Right lobe of liver (tissue), 4 donors: ENCODE data around the gene OR12D1.

Source experiments
- CTCF ChIP-seq, 4 donors: fragments of 200-600 bp in 3 of 4; fragments of 450-650 bp in 1 of 4; IDR thresholded peaks; one replicate each; pipeline versions ENCODE4 v1.5.1 to v1.8.0; 2016 to 2022; ENCODE audit warnings: antibody characterized with exemption in 4 of 4, mild to moderate bottlenecking in 2 of 4
- POLR2A ChIP-seq: fragments of 450-650 bp; IDR thresholded peaks from one replicate; pipeline ENCODE4 v1.6.1; 2017; ENCODE audit warnings: antibody characterized with exemption, mild to moderate bottlenecking
- donor health status: DM: no; HTN: no; CAD: no.
- donor health status: DM: no; HTN: no; CAD: no.
- donor health status: DM: no; HTN: yes; CAD: no.

DNA sequence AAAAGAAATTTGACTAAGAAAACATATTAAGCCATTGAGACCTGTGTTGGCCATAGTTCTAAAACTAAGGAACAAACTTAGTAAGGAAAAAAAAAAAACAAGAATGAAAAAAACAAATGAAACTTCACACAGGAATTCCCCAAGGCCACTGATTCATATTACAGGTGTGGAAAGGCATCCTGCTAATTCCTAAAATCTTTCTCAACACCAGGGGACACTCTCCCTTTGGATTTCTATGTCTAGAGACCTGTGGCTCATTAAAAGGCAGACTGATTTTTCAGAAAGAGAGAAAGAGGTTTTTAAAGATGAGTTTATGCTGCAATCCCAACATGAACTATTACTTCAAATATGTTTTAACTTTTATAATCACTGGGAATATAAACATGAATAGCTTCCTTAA, at the start of gene OR12D1:
- TF ChIP-seq CTCF (IDR thresholded peaks at IDR 0.05), result peak; percentile 45 to 52 (median 48)
- TF ChIP-seq POLR2A, result no peak
